Neural cell (in vitro differentiated cells): Measurements from ENCODE around the gene CLOCK. TPM values are rescaled to one million over a fixed set of nuclear protein-coding genes. Genes with fewer than 3 reads are reported as not detected.

Experiments
- H2AFZ ChIP-seq: fragments of 200-600, 300-800 bp; sonication (generic), shearing (Covaris generic); 2 replicates; pipeline ENCODE4 v1.6.0; 2014; ENCODE audit warnings: low read depth, mild to moderate bottlenecking, antibody characterized with exemption, low read length, moderate library complexity
- H3F3A ChIP-seq: fragments of 200-600 bp; shearing (Covaris generic); 2 replicates; pipeline ENCODE4 v1.6.1; 2016; ENCODE audit warnings: mild to moderate bottlenecking, moderate library complexity, mixed read lengths, antibody characterized with exemption, low read length; ENCODE audit not compliant: insufficient read depth, poor library complexity, severe bottlenecking
- H3K27ac ChIP-seq: fragments of 200-600, 300-800 bp; sonication (generic), shearing (Covaris generic); 2 replicates; pipeline ENCODE4 v1.5.1; 2014; ENCODE audit warnings: mild to moderate bottlenecking, low read length, moderate library complexity
- H3K27me3 ChIP-seq: fragments of 300-800, 200-600 bp; sonication (generic), shearing (Covaris generic); 2 replicates; pipeline ENCODE4 v1.6.0; 2014; ENCODE audit warnings: mild to moderate bottlenecking, low read depth, low read length, moderate library complexity; ENCODE audit not compliant: insufficient read depth
- H3K36me3 ChIP-seq: fragments of 300-800, 200-600 bp; sonication (generic), shearing (Covaris generic); 2 replicates; pipeline ENCODE4 v1.5.1; 2014; ENCODE audit warnings: mild to moderate bottlenecking, antibody characterized with exemption, low read length, moderate library complexity; ENCODE audit not compliant: insufficient read depth
- H3K4me2 ChIP-seq: fragments of 300-800, 200-600 bp; sonication (generic), shearing (Covaris generic); 2 replicates; pipeline ENCODE4 v1.6.0; 2014; ENCODE audit warnings: mild to moderate bottlenecking, low read length
- H3K4me3 ChIP-seq: fragments of 300-800, 200-600 bp; sonication (generic), shearing (Covaris generic); 2 replicates; pipeline ENCODE4 v1.5.1; 2014; ENCODE audit warnings: mild to moderate bottlenecking, low read length, moderate library complexity
- H3K79me2 ChIP-seq: fragments of 200-600 bp; shearing (Covaris generic); replicated peaks from 2 replicates; pipeline ENCODE4 v1.6.0; 2014; ENCODE audit warnings: mild to moderate bottlenecking, low read length, moderate library complexity; ENCODE audit not compliant: insufficient read depth
- H3K9ac ChIP-seq: fragments of 300-800, 200-600 bp; sonication (generic), shearing (Covaris generic); 2 replicates; pipeline ENCODE4 v1.6.1; 2016; ENCODE audit warnings: mild to moderate bottlenecking, low read length, mixed read lengths
- H3K9me2 ChIP-seq: fragments of 200-600 bp; shearing (Covaris generic); 2 replicates; pipeline ENCODE4 v1.6.1; 2016; ENCODE audit warnings: mild to moderate bottlenecking, low read length, mixed read lengths; ENCODE audit not compliant: insufficient read depth
- H3K9me3 ChIP-seq: fragments of 200-600, 300-800 bp; sonication (generic), shearing (Covaris generic); 2 replicates; pipeline ENCODE4 v1.6.1; 2016; ENCODE audit warnings: mild to moderate bottlenecking, mixed run types, low read length, moderate library complexity, mixed read lengths
- H4K20me1 ChIP-seq: fragments of 200-600 bp; shearing (Covaris generic); 2 replicates; pipeline ENCODE4 v1.6.1; 2016; ENCODE audit warnings: mild to moderate bottlenecking, mixed run types; ENCODE audit not compliant: insufficient read depth
- CTCF ChIP-seq: fragments of 450-650 bp; IDR thresholded peaks from 2 replicates; pipeline ENCODE4 v1.5.1; 2014; ENCODE audit warnings: antibody characterized with exemption, mild to moderate bottlenecking, moderate library complexity; ENCODE audit not compliant: poor library complexity, severe bottlenecking
- EP300 ChIP-seq: fragments of 450-650 bp; conservative IDR thresholded peaks from 2 replicates; pipeline ENCODE4 v1.6.1; 2014; ENCODE audit warnings: antibody characterized with exemption, mild to moderate bottlenecking, moderate library complexity; ENCODE audit not compliant: poor library complexity, severe bottlenecking
- EZH2 ChIP-seq: fragments of 200-600, 300-800 bp; shearing (Covaris generic), sonication (generic); IDR thresholded peaks from 2 replicates; pipeline ENCODE4 v1.6.1; 2014; ENCODE audit warnings: antibody characterized with exemption, low read length, borderline replicate concordance, mild to moderate bottlenecking; ENCODE audit not compliant: insufficient read depth, poor library complexity, severe bottlenecking
- MXI1 ChIP-seq: fragments of 450-650 bp; conservative IDR thresholded peaks from 2 replicates; pipeline ENCODE4 v1.6.1; 2014; ENCODE audit warnings: antibody characterized with exemption, mild to moderate bottlenecking; ENCODE audit not compliant: poor library complexity, severe bottlenecking
- POLR2AphosphoS5 ChIP-seq: IDR thresholded peaks from 2 replicates; pipeline ENCODE4 v1.6.1; 2012
- RAD21 ChIP-seq: fragments of 450-650 bp; conservative IDR thresholded peaks from 2 replicates; pipeline ENCODE4 v1.6.1; 2014; ENCODE audit warnings: antibody characterized with exemption, mild to moderate bottlenecking, moderate library complexity
- SMC3 ChIP-seq: fragments of 450-650 bp; conservative IDR thresholded peaks from 2 replicates; pipeline ENCODE4 v1.6.1; 2014; ENCODE audit warnings: antibody characterized with exemption, mild to moderate bottlenecking, moderate library complexity; ENCODE audit not compliant: poor library complexity
- TAF1 ChIP-seq: IDR thresholded peaks from 2 replicates; pipeline ENCODE4 v1.6.1; 2012; ENCODE audit warnings: low read depth
- polyA plus RNA-seq: library from polyadenylated mRNA; depleted of rRNA; stranded (reverse); fragments of >200 nt; gene quantifications from 2 replicates; pipeline ENCODE4 v1.2.3, GENCODE V29; 2014
- TF ChIP-seq, protein P1 (sequence below): IDR thresholded peaks from 2 replicates; pipeline ENCODE4 v1.6.1; 2012; ENCODE audit warnings: borderline replicate concordance

CLOCK gene
- polyA plus RNA-seq, 1 donor from 2014 or later: 8.7 TPM

GRCh38 chr4:55385201-55385649, 161.5 kb downstream of the CLOCK start:
- no peak overlapping the region for H2AFZ ChIP-seq
- H3K4me2 ChIP-seq: no peak overlapping the region
- H3K36me3 ChIP-seq: no peaks in the 10 kb centered on the region
- H3K27ac ChIP-seq: no peak overlapping the region
- H4K20me1 ChIP-seq: no peaks in the 10 kb centered on the region
- no peak overlapping the region for H3K4me3 ChIP-seq
- H3K27me3 ChIP-seq: no peaks in the 10 kb centered on the region
- no peaks in the 10 kb centered on the region for H3K79me2 ChIP-seq
- no peaks in the 10 kb centered on the region for H3F3A ChIP-seq
- no peaks in the 10 kb centered on the region for H3K9me3 ChIP-seq
- no peaks in the 10 kb centered on the region for H3K9me2 ChIP-seq
- no peak overlapping the region for H3K9ac ChIP-seq
- TF ChIP-seq RAD21 (no peak), CTCF (no peak), POLR2AphosphoS5 (no peak), SMC3 (no peak), TAF1 (no peak), EZH2 (no peak), EP300 (no peak)
- TF ChIP-seq, protein P1, sequence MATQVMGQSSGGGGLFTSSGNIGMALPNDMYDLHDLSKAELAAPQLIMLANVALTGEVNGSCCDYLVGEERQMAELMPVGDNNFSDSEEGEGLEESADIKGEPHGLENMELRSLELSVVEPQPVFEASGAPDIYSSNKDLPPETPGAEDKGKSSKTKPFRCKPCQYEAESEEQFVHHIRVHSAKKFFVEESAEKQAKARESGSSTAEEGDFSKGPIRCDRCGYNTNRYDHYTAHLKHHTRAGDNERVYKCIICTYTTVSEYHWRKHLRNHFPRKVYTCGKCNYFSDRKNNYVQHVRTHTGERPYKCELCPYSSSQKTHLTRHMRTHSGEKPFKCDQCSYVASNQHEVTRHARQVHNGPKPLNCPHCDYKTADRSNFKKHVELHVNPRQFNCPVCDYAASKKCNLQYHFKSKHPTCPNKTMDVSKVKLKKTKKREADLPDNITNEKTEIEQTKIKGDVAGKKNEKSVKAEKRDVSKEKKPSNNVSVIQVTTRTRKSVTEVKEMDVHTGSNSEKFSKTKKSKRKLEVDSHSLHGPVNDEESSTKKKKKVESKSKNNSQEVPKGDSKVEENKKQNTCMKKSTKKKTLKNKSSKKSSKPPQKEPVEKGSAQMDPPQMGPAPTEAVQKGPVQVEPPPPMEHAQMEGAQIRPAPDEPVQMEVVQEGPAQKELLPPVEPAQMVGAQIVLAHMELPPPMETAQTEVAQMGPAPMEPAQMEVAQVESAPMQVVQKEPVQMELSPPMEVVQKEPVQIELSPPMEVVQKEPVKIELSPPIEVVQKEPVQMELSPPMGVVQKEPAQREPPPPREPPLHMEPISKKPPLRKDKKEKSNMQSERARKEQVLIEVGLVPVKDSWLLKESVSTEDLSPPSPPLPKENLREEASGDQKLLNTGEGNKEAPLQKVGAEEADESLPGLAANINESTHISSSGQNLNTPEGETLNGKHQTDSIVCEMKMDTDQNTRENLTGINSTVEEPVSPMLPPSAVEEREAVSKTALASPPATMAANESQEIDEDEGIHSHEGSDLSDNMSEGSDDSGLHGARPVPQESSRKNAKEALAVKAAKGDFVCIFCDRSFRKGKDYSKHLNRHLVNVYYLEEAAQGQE: no peak

GRCh38 chr4:55382488-55383003, 164.2 kb downstream of the CLOCK start:
- Histone ChIP-seq H2AFZ (no peak overlapping the region), H3K9me2 (no peaks in the 10 kb centered on the region), H3K4me2 (no peak overlapping the region), H3K36me3 (no peaks in the 10 kb centered on the region), H4K20me1 (no peaks in the 10 kb centered on the region), H3K9ac (no peak overlapping the region), H3K9me3 (no peaks in the 10 kb centered on the region), H3F3A (no peaks in the 10 kb centered on the region), H3K79me2 (no peaks in the 10 kb centered on the region), H3K27me3 (no peaks in the 10 kb centered on the region), H3K4me3 (no peak overlapping the region), H3K27ac (no peak overlapping the region)
- TF ChIP-seq SMC3: no peak
- TF ChIP-seq, protein P1: no peak
- TF ChIP-seq TAF1: no peak
- TF ChIP-seq MXI1: no peak
- TF ChIP-seq RAD21: no peak
- TF ChIP-seq EZH2: no peak
- TF ChIP-seq EP300: no peak
- TF ChIP-seq POLR2AphosphoS5: no peak
- TF ChIP-seq CTCF: no peak
